Neural crest cell (in vitro differentiated cells): Measurements from ENCODE around the gene MSMB. TPM values are rescaled to one million over a fixed set of nuclear protein-coding genes. Genes with fewer than 3 reads are reported as not detected.
"Not testable (repeated sequence)": the region's sequence is repeated elsewhere in the genome, so short reads cannot be mapped to it uniquely, and the experiment has no call there.

Source experiments
- DNase-seq: peaks from one replicate; pipeline ENCODE4 v3.0.0; 2021; ENCODE audit warnings: low read depth, mixed read lengths, low spot score
- H3K27ac Mint-ChIP-seq: one replicate; pipeline ENCODE4 v1.8.0; 2021; ENCODE audit warnings: mild to moderate bottlenecking, mixed read lengths; ENCODE audit not compliant: unreplicated experiment
- H3K27me3 Mint-ChIP-seq: 2 replicates; pipeline ENCODE4 v1.8.0; 2021; ENCODE audit warnings: low read depth, mild to moderate bottlenecking, mixed read lengths
- H3K36me3 Mint-ChIP-seq: 2 replicates; pipeline ENCODE4 v1.8.0; 2021; ENCODE audit warnings: low read depth, mild to moderate bottlenecking, mixed read lengths
- H3K4me1 Mint-ChIP-seq: 2 replicates; pipeline ENCODE4 v1.8.0; 2021; ENCODE audit warnings: mixed read lengths
- H3K4me3 Mint-ChIP-seq: one replicate; pipeline ENCODE4 v1.8.0; 2021; ENCODE audit warnings: mild to moderate bottlenecking, mixed read lengths
- H3K9me3 Mint-ChIP-seq: 2 replicates; pipeline ENCODE4 v1.8.0; 2021; ENCODE audit warnings: mixed read lengths
- CTCF ChIP-seq: fragments of 200-600 bp; sonication (generic); conservative IDR thresholded peaks from 2 replicates; pipeline ENCODE4 v1.5.0; 2021; ENCODE audit warnings: antibody characterized with exemption, mild to moderate bottlenecking
- total RNA-seq: library from RNA; stranded (reverse); gene quantifications from 2 replicates; pipeline ENCODE4 v1.2.1, GENCODE V29; 2021

Gene MSMB
- total RNA-seq, 1 donor from 2014 or later = not detected

DNA sequence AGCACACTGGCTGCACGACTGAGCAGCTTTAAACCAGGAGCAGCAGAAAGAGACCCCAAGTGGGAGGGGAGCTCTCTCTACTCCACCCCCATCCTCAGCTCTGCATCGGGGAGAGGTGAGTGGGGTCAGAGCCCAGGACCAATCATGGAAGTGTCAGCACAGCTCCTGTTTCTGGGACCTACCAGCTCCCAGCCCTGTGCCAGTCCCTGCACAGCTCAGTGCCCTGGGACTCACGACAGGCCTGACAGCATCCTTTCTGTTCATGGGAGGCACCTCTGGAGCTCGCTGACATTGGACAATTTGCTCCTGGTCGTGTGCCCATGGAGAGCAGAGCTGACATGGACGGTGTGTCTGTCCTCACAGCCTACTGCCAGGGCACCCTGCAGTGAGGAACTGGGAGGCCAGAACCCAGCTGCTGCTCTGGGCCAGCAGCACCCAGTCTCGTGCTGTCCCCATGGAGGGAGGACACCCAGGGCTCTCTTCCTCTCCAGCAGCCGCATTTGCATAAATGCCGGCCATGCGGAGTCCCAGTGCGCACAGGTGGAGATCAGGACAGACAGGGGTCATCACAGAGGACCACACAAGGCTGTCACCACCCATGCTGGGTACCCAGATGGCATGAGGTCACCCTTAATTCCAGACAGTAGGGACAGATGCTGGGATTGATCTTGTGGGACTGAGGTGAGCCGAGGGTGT, 45.9 kb upstream of the MSMB start:
- no peaks in the 10 kb centered on the region for H3K27me3 Mint-ChIP-seq
- no peak overlapping the region for H3K27ac Mint-ChIP-seq
- no peak for DNase-seq
- peaks cover 18% of the 10 kb centered on the region for H3K4me1 Mint-ChIP-seq
- H3K36me3 Mint-ChIP-seq = no peaks in the 10 kb centered on the region
- no peak overlapping the region for H3K4me3 Mint-ChIP-seq
- no peak for TF ChIP-seq CTCF
- H3K9me3 Mint-ChIP-seq = no peaks in the 10 kb centered on the region

DNA sequence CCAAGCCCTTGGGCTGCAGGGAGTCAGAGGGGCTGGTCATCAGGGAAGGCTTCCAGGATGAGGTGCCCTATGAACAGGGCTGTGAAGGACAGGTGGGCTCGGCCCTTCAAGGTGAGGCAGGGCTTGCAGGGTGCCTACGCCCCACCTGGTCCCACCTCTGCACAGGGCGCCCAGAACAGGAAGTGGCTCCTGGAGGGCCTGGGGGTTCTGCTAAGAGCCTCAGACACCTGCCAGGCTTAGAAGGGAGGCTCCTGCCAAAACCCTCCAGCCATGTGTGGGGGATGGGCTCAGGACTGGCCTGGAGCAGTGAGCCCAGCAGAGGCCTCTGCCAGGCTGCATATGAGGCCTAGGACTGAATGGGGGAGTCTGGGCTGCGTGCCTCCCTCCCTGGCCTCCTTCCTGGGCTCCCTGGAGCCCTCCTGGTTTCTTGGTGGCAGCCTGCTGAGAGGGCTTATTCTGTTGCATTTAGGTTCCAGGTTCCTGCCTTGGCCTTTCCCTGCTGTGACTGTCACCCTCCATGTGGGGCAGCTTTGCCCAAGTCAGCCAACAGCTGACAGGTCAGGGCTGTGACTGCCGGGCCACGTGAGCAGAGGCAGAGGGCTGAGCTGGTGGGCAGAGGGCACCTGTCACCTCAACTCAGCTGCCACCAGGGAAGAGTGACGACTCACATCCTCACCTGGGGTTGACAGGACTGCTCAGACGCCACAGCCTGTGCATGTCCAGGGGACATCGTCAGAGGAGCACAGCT, 45.2 kb upstream of the MSMB start:
- H3K27me3 Mint-ChIP-seq = no peaks in the 10 kb centered on the region
- no peaks in the 10 kb centered on the region for H3K36me3 Mint-ChIP-seq
- no peak overlapping the region for H3K27ac Mint-ChIP-seq
- no peak for TF ChIP-seq CTCF
- H3K4me1 Mint-ChIP-seq = peaks cover 11% of the 10 kb centered on the region
- DNase-seq = no peak
- no peak overlapping the region for H3K4me3 Mint-ChIP-seq
- no peaks in the 10 kb centered on the region for H3K9me3 Mint-ChIP-seq

GRCh38 chr10:46090258-46090812, 44.3 kb upstream of the MSMB start:
- no peak overlapping the region for H3K4me3 Mint-ChIP-seq
- TF ChIP-seq CTCF = no peak
- no peak overlapping the region for H3K27ac Mint-ChIP-seq
- peaks cover 11% of the 10 kb centered on the region for H3K4me1 Mint-ChIP-seq
- DNase-seq = no peak
- no peaks in the 10 kb centered on the region for H3K36me3 Mint-ChIP-seq
- no peaks in the 10 kb centered on the region for H3K9me3 Mint-ChIP-seq
- no peaks in the 10 kb centered on the region for H3K27me3 Mint-ChIP-seq

GRCh38 chr10:46087381-46087780, 41.3 kb upstream of the MSMB start:
- not testable (repeated sequence) for H3K4me3 Mint-ChIP-seq, H3K4me1 Mint-ChIP-seq, DNase-seq, H3K9me3 Mint-ChIP-seq, H3K27me3 Mint-ChIP-seq, H3K27ac Mint-ChIP-seq, H3K36me3 Mint-ChIP-seq

DNA sequence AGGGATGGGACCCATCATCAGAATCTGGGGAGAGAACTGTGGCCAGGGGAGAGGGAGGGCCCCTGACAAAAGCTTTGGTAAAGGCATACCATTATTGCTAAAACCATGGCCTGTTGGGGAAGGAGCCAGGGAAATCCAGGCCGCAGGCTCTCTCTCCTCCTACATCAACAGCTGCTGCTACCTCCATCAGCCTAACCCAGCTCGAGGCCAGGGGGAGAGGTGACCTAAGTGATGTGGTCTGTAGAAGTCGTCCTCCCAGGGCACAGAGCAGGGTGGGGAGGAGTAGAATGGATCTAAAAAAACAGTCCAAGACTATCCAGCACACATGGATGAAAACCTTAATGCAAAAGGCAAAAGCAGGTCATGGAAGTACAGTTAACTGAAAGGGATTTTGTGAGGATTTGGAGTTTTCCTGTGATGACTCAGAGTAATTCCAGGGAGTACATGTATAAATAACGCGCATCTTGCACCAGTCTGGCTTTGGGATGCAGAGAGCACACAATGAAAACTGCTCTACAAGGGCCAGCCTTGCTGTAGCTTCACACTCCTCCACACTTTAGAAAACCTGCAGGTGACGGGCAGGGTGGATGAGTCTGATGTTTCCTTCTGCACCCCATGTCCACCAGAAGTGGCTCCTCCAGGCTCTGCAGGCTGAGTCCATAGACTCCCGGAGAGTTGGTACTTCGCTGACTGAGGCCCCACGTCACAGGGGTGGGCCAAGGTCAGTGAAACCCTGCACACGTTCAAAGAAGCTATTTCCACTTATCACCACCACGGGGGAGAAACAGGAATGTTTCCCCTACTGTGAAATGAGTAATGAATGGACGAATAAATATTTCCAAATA, 38.5 kb upstream of the MSMB start:
- no peak for DNase-seq
- H3K36me3 Mint-ChIP-seq = no peaks in the 10 kb centered on the region
- no peak overlapping the region for H3K4me3 Mint-ChIP-seq
- peaks cover 10% of the 10 kb centered on the region for H3K27me3 Mint-ChIP-seq
- peak overlapping the region; percentile 83 for H3K27ac Mint-ChIP-seq
- no peak for TF ChIP-seq CTCF
- no peaks in the 10 kb centered on the region for H3K9me3 Mint-ChIP-seq
- no peaks in the 10 kb centered on the region for H3K4me1 Mint-ChIP-seq
